HCT116 (cell line): ENCODE measurements around the gene WDR62. TPM values are rescaled to one million over a fixed set of nuclear protein-coding genes. Genes with fewer than 3 reads are reported as not detected.

Experiments
- ATF3 ChIP-seq: IDR thresholded peaks from 2 replicates; pipeline ENCODE4 v1.6.1; 2012
- CTCF ChIP-seq, 3 experiments: fragments of 200-600 bp in 1 of 3; sonication (generic) in 1 of 3; IDR thresholded peaks in 2 of 3; conservative IDR thresholded peaks in 1 of 3; 2 replicates each; pipeline ENCODE4 v1.5.1; 2012 to 2017; ENCODE audit warnings: low read depth in 2 of 3, low read length in 2 of 3, antibody characterized with exemption in 1 of 3, borderline replicate concordance in 1 of 3, control low read depth in 1 of 3, mild to moderate bottlenecking in 1 of 3, mixed read lengths in 1 of 3, mixed run types in 1 of 3, moderate library complexity in 1 of 3; ENCODE audit not compliant: insufficient read depth in 1 of 3
- EGR1 ChIP-seq: IDR thresholded peaks from 2 replicates; pipeline ENCODE4 v1.6.1; 2012; ENCODE audit warnings: low read depth
- EZH2 ChIP-seq: fragments of 200-600 bp; sonication (generic); IDR thresholded peaks from 2 replicates; pipeline ENCODE4 v1.6.1; 2017; ENCODE audit warnings: antibody characterized with exemption, mixed run types
- EZH2phosphoT487 ChIP-seq: fragments of 200-600 bp; IDR thresholded peaks from 2 replicates; pipeline ENCODE4 v1.6.1; 2018; ENCODE audit warnings: antibody characterized with exemption, borderline replicate concordance
- FOSL1 ChIP-seq: IDR thresholded peaks from 2 replicates; pipeline ENCODE4 v1.6.1; 2012; ENCODE audit warnings: low read depth
- JUND ChIP-seq: IDR thresholded peaks from 2 replicates; pipeline ENCODE4 v1.6.1; 2012
- MAX ChIP-seq: IDR thresholded peaks from 2 replicates; pipeline ENCODE4 v1.6.1; 2012
- SRF ChIP-seq: IDR thresholded peaks from 2 replicates; pipeline ENCODE4 v1.6.1; 2012; ENCODE audit warnings: low read depth
- ZFX ChIP-seq: fragments of 450-650 bp; IDR thresholded peaks from 2 replicates; pipeline ENCODE4 v1.6.1; 2017
- total RNA-seq: library from RNA; stranded (reverse); gene quantifications from one replicate; pipeline ENCODE4 v1.2.1, GENCODE V29; 2021; ENCODE audit not compliant: unreplicated experiment

The WDR62 gene
- total RNA-seq, 1 experiment from 2014 or later, result 17.0 TPM

- peak in 1 of 3 experiments; percentile 12; a peak in 2 of 6 replicates for TF ChIP-seq CTCF (IDR thresholded peaks at IDR 0.05 in 2 of 3, conservative IDR thresholded peaks at IDR 0.05 in 1 of 3; ENCODE audit: borderline replicate concordance in 1 of 3, insufficient read depth in 1 of 3, low read depth in 2 of 3, low read length in 2 of 3)
- peak; percentile 60; the same call in 1 of the 2 replicates for TF ChIP-seq ZFX
- peak; percentile 97 for TF ChIP-seq FOSL1
- peak; percentile 81 for TF ChIP-seq EGR1
- peak; percentile 67 for TF ChIP-seq MAX
- TF ChIP-seq SRF, result no peak
- TF ChIP-seq JUND, result peak; percentile 74
- no peak for TF ChIP-seq EZH2
- no peak for TF ChIP-seq EZH2phosphoT487
- no peak for TF ChIP-seq ATF3
These were observed 85.0 kb downstream of the WDR62 start, which contains the start of gene CAPNS1 (continued) for GRCh38 chr19:36139473-36140303.
